Measurements from ENCODE around the gene STAT6.

Gene STAT6

GRCh38 chr12:57152639-57153038, 41.5 kb upstream of the STAT6 start:
- Mint-ChIP-seq H3K9me3 (no peaks in the 10 kb centered on the region), H3K27ac (peak overlapping the region; percentile 97 to 100 (median 98)), H3K4me1 (peaks cover 61% of the 10 kb centered on the region), H3K27me3 (ENCODE audit: low read depth) (no peaks in the 10 kb centered on the region), H3K36me3 (ENCODE audit: low read depth) (peaks cover 64% of the 10 kb centered on the region), H3K4me3 (no peak overlapping the region)
- no peak for TF ChIP-seq CTCF (IDR thresholded peaks at IDR 0.05; ENCODE audit: unreplicated experiment in 3 of 3)

DNA sequence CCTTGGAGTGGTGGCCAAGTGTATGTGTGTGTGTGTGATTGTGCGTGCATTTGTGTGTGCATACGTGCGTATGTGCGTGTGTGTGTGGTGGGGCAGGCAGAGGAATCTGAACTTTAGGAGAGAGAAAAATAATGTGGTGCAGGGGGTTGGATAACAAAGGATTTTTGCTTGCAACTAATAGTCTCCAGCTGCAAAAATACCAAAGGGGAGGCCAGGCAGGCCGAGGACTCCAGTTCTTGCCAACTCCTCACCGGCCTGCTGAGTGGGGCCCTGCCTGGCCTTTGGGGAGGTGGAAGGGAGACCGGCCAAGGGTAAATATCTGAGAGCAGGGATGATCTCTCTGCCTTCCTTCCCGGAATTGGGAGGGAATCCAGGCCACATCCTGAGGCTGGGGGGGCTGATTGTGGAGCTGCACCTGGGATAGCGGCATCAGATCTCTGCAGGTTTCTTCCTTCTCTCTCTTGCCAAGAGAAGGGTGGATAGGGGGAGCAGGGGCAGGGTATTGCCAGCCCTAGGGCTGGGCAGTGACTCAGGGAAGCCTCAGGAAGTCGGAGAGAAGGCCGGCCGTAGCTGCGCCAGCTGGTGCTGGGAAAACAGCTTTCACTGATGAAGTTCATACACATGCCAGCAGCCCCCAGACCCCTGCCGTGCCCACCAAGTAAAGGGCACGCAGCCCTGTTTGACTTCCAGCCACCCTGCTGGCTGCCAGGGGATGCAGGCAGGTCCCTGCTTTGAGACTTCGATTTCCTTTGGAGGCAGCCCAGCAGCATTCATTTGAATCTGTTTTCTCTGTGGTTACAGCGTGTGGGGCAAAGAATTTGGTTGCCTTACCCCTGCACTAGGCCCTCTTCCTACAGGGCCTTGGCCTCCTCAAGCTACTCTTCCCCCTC, 40.8 kb upstream of the STAT6 start:
- peak overlapping the region; percentile 1 to 17 (median 15) for H3K4me3 Mint-ChIP-seq
- H3K27ac Mint-ChIP-seq: peak overlapping the region; percentile 97 to 100 (median 98)
- peaks cover 64% of the 10 kb centered on the region for H3K36me3 Mint-ChIP-seq (ENCODE audit: low read depth)
- H3K9me3 Mint-ChIP-seq: no peaks in the 10 kb centered on the region
- no peak for TF ChIP-seq CTCF (IDR thresholded peaks at IDR 0.05; ENCODE audit: unreplicated experiment in 3 of 3)
- H3K4me1 Mint-ChIP-seq: peaks cover 65% of the 10 kb centered on the region
- H3K27me3 Mint-ChIP-seq (ENCODE audit: low read depth): no peaks in the 10 kb centered on the region

- Mint-ChIP-seq H3K36me3 (ENCODE audit: low read depth) (peaks cover 67% of the 10 kb centered on the region), H3K27me3 (ENCODE audit: low read depth) (no peaks in the 10 kb centered on the region), H3K4me3 (peak overlapping the region in 1 of 3 experiments; percentile 29), H3K4me1 (peaks cover 80% of the 10 kb centered on the region), H3K9me3 (no peaks in the 10 kb centered on the region), H3K27ac (peak overlapping the region; percentile 97 to 100 (median 98))
- TF ChIP-seq CTCF (IDR thresholded peaks at IDR 0.05; ENCODE audit: unreplicated experiment in 3 of 3): no peak
Observed at GRCh38 chr12:57150400-57151000, 39.3 kb upstream of the STAT6 start.

DNA sequence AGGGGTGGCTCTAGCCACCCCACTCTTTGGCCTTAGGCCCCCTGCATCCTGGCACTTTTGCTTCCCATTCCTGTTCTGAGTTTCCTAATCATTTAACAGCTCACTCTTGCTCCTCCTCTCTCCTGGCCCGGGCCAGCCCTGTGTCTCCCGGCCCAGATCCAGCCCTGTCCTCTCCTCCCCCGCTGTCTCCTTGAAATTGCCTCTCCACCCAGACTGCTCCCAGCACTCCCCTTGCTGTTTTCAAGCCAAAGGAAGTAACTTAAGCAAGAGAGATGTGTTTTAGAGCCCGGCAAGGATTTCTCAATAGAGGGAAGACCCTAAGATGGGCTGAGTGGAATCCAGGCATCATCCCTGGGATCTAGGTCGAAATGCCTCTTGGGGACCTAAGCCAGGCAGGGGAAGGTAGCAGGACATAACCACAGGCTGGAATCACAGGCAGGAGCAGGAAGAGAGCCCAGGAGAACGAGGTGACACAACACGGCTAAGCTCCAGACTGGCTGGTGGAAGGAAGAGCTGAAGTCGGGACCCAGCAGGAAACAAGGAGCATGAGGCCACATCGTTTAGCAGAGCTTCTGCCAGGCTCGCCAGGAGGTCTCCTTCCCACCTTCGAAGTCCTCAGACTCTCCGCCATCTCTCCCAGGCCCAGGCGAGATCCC, 38.2 kb upstream of the STAT6 start:
- peaks cover 86% of the 10 kb centered on the region for H3K4me1 Mint-ChIP-seq
- peak overlapping the region; percentile 55 to 82 (median 79) for H3K4me3 Mint-ChIP-seq
- H3K9me3 Mint-ChIP-seq: no peaks in the 10 kb centered on the region
- H3K27me3 Mint-ChIP-seq (ENCODE audit: low read depth): no peaks in the 10 kb centered on the region
- H3K27ac Mint-ChIP-seq: peak overlapping the region; percentile 98 to 100 (median 99)
- no peak for TF ChIP-seq CTCF (IDR thresholded peaks at IDR 0.05; ENCODE audit: unreplicated experiment in 3 of 3)
- H3K36me3 Mint-ChIP-seq (ENCODE audit: low read depth): peaks cover 67% of the 10 kb centered on the region

- Mint-ChIP-seq H3K36me3 (ENCODE audit: low read depth) (peaks cover 68% of the 10 kb centered on the region), H3K27ac (peak overlapping the region; percentile 98 to 100 (median 99)), H3K4me3 (peak overlapping the region; percentile 55 to 82 (median 79)), H3K27me3 (ENCODE audit: low read depth) (no peaks in the 10 kb centered on the region), H3K4me1 (peaks cover 91% of the 10 kb centered on the region), H3K9me3 (no peaks in the 10 kb centered on the region)
- no peak for TF ChIP-seq CTCF (IDR thresholded peaks at IDR 0.05; ENCODE audit: unreplicated experiment in 3 of 3)
Observed at GRCh38 chr12:57148469-57149244, 37.5 kb upstream of the STAT6 start.
